Thymus (tissue), 11 donors: Measurements from ENCODE around the gene HECTD1. TPM values are rescaled to one million over a fixed set of nuclear protein-coding genes. Genes with fewer than 3 reads are reported as not detected.

ENCODE experiments used
- DNase-seq, 9 donors: peaks; one replicate each; pipeline ENCODE4 v3.0.0-alpha.2; 2013; ENCODE audit warnings: low spot score in 9 of 9, low read depth in 6 of 9, missing footprints in 1 of 9
- H3K27ac ChIP-seq, 2 donors: one replicate each; pipeline ENCODE4 v1.5.1; 2013; ENCODE audit warnings: control low read depth in 1 of 2, low read depth in 1 of 2, low read length in 1 of 2, mild to moderate bottlenecking in 1 of 2, moderate library complexity in 1 of 2
- H3K27me3 ChIP-seq, 2 donors: one replicate each; pipeline ENCODE4 v1.5.1; 2013; ENCODE audit warnings: low read length in 1 of 2; ENCODE audit not compliant: control insufficient read depth in 2 of 2, insufficient read depth in 1 of 2
- H3K36me3 ChIP-seq, 2 donors: one replicate each; pipeline ENCODE4 v1.5.1; 2013; ENCODE audit warnings: low read length in 1 of 2, mild to moderate bottlenecking in 1 of 2, moderate library complexity in 1 of 2; ENCODE audit not compliant: control insufficient read depth in 2 of 2, insufficient read depth in 2 of 2
- H3K4me1 ChIP-seq, 2 donors: one replicate each; pipeline ENCODE4 v1.5.1; 2013; ENCODE audit warnings: low read length in 2 of 2; ENCODE audit not compliant: control insufficient read depth in 2 of 2, insufficient read depth in 2 of 2
- H3K4me3 ChIP-seq, 2 donors: one replicate each; pipeline ENCODE4 v1.5.1; 2013; ENCODE audit warnings: low read length in 2 of 2, control low read depth in 1 of 2, mild to moderate bottlenecking in 1 of 2
- H3K9me3 ChIP-seq, 2 donors: one replicate each; pipeline ENCODE4 v1.5.1; 2013; ENCODE audit warnings: low read length in 1 of 2, mild to moderate bottlenecking in 1 of 2; ENCODE audit not compliant: control insufficient read depth in 2 of 2, insufficient read depth in 1 of 2
- WGBS: extraction: QIAGEN DNeasy Blood & Tissue Kit; methylation state at CpG from one replicate; pipeline ENCODE4 v1.1.7; 2013; 5-methylcytosine and 5-hydroxymethylcytosine counted together
- polyA plus RNA-seq: library from polyadenylated mRNA; stranded (reverse); fragments of 200-250 nt; gene quantifications from one replicate; pipeline ENCODE4 v1.2.3, GENCODE V29; 2013
- total RNA-seq: library from RNA; stranded (reverse); fragments of 120-200 nt; gene quantifications from one replicate; pipeline ENCODE4 v1.2.4, GENCODE V29; 2013
- donor health status: healthy.

Gene HECTD1
- total and polyA plus RNA-seq, 2 donors = 46.0 to 74.3 TPM

DNA sequence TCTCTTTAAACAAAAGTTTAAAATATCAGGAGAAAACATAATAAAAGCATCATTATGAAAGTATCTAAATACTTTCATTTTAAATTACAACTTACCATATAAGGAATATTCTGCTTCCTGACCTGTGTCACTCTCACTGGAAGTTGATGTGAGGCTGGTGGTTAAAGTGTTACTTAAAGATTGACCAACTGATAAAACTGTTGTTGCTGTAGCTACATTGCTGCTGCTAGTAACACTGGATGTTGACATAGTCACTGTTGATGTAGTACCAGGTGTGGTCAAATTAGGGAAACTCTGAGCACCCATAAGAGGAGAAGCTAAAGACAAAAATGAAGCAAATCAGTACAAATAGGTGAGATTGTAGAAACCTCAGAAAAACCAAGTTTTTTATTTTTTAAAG, 79.9 kb downstream of the HECTD1 start:
- Histone ChIP-seq H3K27ac (no peak overlapping the region), H3K4me1 (no peaks in the 10 kb centered on the region), H3K9me3 (no peaks in the 10 kb centered on the region), H3K36me3 (peaks cover 17 to 29% of the 10 kb centered on the region in 2 donors), H3K4me3 (no peak overlapping the region), H3K27me3 (peaks cover 6% of the 10 kb centered on the region in 2 donors)
- peak in 2 of 9 donors; percentile 7 to 33 for DNase-seq

DNA sequence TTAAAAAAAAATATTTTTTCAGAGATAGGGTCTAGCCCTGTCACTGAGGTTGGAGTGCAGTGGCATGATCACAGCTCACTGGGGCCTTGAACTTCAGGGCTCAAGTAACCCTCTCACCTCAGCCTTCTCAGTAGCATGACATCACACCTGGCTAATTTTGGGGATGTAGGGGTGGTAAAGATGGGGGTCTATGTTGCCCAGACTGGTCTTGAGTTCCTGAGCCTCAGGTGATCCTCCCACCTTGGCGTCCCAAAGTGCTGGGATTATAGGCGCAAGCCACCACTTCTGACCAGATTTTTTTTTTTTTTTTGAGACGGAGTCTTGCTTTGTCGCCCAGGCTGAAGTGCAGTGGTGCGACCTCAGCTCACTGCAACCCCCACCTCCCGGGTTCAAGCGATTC, 80.9 kb downstream of the HECTD1 start:
- peaks cover 23 to 33% of the 10 kb centered on the region in 2 donors for H3K36me3 ChIP-seq
- no peaks in the 10 kb centered on the region for H3K4me1 ChIP-seq
- no peaks in the 10 kb centered on the region for H3K9me3 ChIP-seq
- no peak overlapping the region for H3K27ac ChIP-seq
- WGBS = 96% methylated on average over 7 of the region's 7 CpGs
- no peak for DNase-seq
- peaks cover 9 to 11% of the 10 kb centered on the region in 2 donors for H3K27me3 ChIP-seq
- no peak overlapping the region for H3K4me3 ChIP-seq

DNA sequence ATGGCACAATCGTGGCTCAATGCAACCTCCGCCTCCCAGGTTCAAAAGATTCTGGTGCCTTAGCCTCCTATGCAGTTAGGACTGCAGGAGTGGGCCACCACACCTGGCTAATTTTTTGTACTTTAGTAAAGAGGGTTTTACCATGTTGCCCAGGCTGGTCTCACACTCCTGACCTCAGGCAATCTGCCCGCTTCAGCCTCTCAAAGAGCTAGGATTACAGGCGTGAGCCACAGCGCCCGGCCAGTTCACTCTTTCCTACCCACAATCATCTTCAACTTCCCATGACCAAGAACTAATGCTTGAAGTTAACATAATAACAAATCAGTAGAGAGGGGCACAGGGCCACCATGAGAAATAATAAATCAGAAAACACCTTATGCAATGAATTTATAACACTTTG, 82.4 kb downstream of the HECTD1 start:
- DNase-seq = no peak
- Histone ChIP-seq H3K27ac (no peak overlapping the region), H3K4me3 (no peak overlapping the region), H3K4me1 (no peaks in the 10 kb centered on the region), H3K9me3 (no peaks in the 10 kb centered on the region), H3K27me3 (peaks cover 9 to 13% of the 10 kb centered on the region in 2 donors), H3K36me3 (peaks cover 27 to 36% of the 10 kb centered on the region in 2 donors)
- WGBS = 83% methylated on average over 6 of the region's 6 CpGs

DNA sequence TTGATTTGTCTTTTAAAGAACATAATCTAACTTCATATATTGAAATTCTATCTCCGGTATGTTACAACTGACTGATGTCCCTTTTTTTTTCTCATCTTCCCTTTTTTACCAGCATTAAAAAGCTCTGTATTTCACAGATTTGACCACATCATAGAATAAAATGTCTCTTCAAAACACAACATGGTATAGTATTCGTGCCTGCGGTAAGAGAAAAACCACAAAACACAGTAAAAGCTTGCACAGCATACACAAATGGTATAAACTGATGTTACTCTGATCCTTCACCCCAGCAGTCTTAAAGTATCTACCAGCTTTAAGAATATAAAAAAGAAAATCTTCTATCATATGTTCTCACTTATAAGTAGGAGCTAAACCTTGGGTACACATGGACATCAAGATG, 83.4 kb downstream of the HECTD1 start:
- Histone ChIP-seq H3K9me3 (no peaks in the 10 kb centered on the region), H3K27me3 (peaks cover 9 to 13% of the 10 kb centered on the region in 2 donors), H3K4me3 (no peak overlapping the region), H3K27ac (no peak overlapping the region), H3K4me1 (no peaks in the 10 kb centered on the region), H3K36me3 (peaks cover 26 to 41% of the 10 kb centered on the region in 2 donors)
- WGBS = 5% methylated on average over 3 of the region's 3 CpGs
- peak; percentile 28 to 91 (median 69) for DNase-seq

DNA sequence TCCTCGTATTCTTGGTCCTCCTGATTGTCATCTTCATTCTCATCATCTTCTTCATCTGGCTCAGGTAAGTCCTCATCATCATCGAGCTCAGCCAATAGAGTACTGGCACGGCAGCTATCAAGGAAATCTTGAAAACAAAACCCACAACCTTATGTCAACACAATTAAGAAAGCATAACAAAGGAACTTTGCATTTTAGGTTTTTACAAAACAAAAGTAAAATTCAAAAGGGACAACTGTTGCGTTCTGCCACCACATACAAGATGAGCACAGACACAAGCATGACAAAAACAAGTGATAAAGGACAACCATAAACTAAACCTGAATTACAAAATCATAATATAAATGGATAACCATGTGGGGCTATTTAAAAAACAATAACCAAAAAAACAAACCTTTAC, 84.7 kb downstream of the HECTD1 start:
- Histone ChIP-seq H3K27ac (no peak overlapping the region), H3K9me3 (no peaks in the 10 kb centered on the region), H3K36me3 (peaks cover 22 to 41% of the 10 kb centered on the region in 2 donors), H3K27me3 (peaks cover 9 to 13% of the 10 kb centered on the region in 2 donors), H3K4me1 (no peaks in the 10 kb centered on the region), H3K4me3 (no peak overlapping the region)
- 97% methylated on average over 4 of the region's 4 CpGs for WGBS
- no peak for DNase-seq

DNA sequence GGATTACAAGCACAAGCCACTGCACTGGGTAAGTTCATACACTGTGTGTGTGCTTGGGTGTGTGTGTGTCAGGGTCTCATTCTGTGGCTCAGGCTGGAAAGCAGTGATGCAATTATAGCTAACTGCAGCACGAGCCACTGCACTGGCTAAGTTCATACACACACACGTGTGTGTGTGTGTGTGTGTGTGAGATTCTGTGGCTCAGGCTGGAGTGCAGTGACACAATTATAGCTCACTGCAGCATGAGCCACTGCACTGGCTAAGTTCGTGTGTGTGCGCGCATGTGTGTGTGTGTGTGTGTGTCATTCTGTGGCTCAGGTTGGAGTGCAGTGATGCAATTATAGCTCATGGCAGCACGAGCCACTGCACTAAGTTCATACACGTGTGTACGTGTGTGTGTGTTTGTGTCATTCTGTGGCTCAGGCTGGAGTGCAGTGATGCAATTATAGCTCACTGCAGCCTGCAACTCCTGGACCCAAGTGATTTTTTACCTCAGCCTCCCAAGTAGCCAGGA, 85.4 kb downstream of the HECTD1 start:
- H3K27me3 ChIP-seq = peaks cover 9 to 13% of the 10 kb centered on the region in 2 donors
- no peak overlapping the region for H3K4me3 ChIP-seq
- H3K9me3 ChIP-seq = no peaks in the 10 kb centered on the region
- H3K27ac ChIP-seq = no peak overlapping the region
- H3K4me1 ChIP-seq = no peaks in the 10 kb centered on the region
- WGBS = 84% methylated on average over 8 of the region's 8 CpGs
- DNase-seq = no peak
- H3K36me3 ChIP-seq = peaks cover 18 to 45% of the 10 kb centered on the region in 2 donors

DNA sequence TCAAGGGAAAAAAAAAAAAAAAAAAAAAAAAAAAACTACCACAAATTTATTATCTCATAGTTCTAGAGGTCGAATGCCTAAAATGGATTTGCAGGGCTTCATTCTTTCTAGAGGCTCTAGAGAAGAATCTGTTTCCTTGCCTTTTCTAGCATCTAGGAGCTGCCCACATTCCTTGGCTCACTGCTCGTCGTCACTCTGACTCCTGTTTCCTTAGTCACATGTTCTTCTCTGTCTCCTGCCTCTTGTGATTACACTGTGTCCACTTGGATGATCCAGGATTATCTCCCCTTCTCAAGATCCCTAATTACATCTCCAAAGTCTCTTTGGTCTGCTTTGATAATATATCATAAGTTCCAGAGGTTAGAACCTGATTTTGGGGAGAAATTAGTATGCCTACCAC, 88.7 kb downstream of the HECTD1 start:
- Histone ChIP-seq H3K27me3 (peaks cover 3 to 7% of the 10 kb centered on the region in 2 donors), H3K9me3 (no peaks in the 10 kb centered on the region), H3K36me3 (peaks cover 19 to 66% of the 10 kb centered on the region in 2 donors), H3K4me1 (no peaks in the 10 kb centered on the region), H3K27ac (no peak overlapping the region), H3K4me3 (no peak overlapping the region)
- DNase-seq = no peak
- WGBS = 95% methylated on average over 3 of the region's 3 CpGs

DNA sequence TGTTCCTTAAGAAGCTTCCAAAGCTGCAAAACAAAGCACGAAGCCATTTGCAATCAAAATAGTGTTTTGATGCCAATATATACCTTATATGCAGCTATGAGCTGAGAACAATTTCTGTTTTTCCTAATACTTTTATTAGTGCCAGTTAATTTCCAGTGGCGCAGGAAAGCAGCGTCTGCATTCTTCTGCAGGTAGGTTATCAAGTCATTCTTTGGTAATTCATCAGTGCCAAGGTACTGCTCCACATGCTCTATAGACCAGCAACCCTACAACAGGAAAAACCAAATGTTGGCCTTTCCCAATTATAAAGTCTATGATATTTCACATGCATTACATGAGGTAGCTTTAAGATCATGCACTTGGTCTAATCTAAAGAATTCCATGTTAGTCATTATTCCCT, 93.8 kb downstream of the HECTD1 start:
- H3K9me3 ChIP-seq = no peaks in the 10 kb centered on the region
- no peak for DNase-seq
- no peak overlapping the region for H3K27ac ChIP-seq
- H3K4me1 ChIP-seq = no peaks in the 10 kb centered on the region
- H3K4me3 ChIP-seq = no peak overlapping the region
- peaks cover 24 to 61% of the 10 kb centered on the region in 2 donors for H3K36me3 ChIP-seq
- H3K27me3 ChIP-seq = no peaks in the 10 kb centered on the region
- WGBS = 97% methylated on average over 3 of the region's 3 CpGs

DNA sequence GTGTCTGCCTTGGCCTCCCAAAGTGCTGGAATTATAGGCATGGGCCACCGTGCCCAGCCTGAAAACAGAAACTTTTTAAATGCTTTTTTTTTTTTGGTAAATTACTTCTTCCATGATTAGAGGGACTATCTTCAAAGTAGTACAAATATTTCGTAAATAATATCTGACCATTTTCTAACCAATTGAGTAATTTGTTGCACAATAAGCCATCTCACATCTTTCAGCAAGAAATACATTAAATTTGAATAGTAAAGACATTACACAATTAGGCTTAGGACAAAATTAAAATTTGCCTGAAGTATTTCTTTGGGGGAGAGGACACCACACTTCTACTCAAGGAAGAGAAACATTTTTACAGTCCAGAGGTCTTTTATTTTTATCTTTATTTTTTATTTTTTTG, 96.7 kb downstream of the HECTD1 start:
- no peak for DNase-seq
- WGBS = 100% methylated on average over 2 of the region's 2 CpGs
- Histone ChIP-seq H3K36me3 (peaks cover 26 to 53% of the 10 kb centered on the region in 2 donors), H3K9me3 (no peaks in the 10 kb centered on the region), H3K27ac (no peak overlapping the region), H3K4me1 (no peaks in the 10 kb centered on the region), H3K27me3 (no peaks in the 10 kb centered on the region), H3K4me3 (no peak overlapping the region)
